ENCODE results near the gene UCHL5.

GRCh38 chr1:192973202-192973601 is 86.0 kb downstream of the UCHL5 start:
- TF ChIP-seq REST (IDR thresholded peaks at IDR 0.05; ENCODE audit: insufficient read depth in 1 of 2, low read depth in 2 of 2, low read length in 2 of 2) (no peak), POLR2AphosphoS5 (IDR thresholded peaks at IDR 0.05; ENCODE audit: low read depth, low read length) (no peak), TAF1 (IDR thresholded peaks at IDR 0.05; ENCODE audit: borderline replicate concordance, insufficient read depth, low read length) (no peak), FOXP2 (optimal IDR thresholded peaks at IDR 0.05; ENCODE audit: borderline replicate concordance, extremely low read depth, extremely low read length, insufficient read depth) (no peak)

Data from PFSK-1 (cell line).